Left lobe of liver (tissue), 2 donors: Measurements from ENCODE around the gene ZNF891. TPM values are rescaled to one million over a fixed set of nuclear protein-coding genes. Genes with fewer than 3 reads are reported as not detected.

ENCODE experiments used
- ATAC-seq: fragments of 200-7000 bp; cut with Tn5 transposase; one replicate; pipeline ENCODE4 v1.9.1; 2020; ENCODE audit warnings: mild to moderate bottlenecking, moderate library complexity
- DNase-seq: peaks from one replicate; pipeline ENCODE4 v3.0.0-alpha.2; 2020; ENCODE audit warnings: low spot score
- total RNA-seq: library from RNA; stranded (reverse); gene quantifications from one replicate; pipeline ENCODE4 v1.2.1, GENCODE V29; 2021
- donor health status: DM: no; HTN: no; CAD: no; lungs with moderate emphysema.
- donor health status: DM: no; HTN: yes; CAD: no.

The ZNF891 gene
- 0.78 TPM for total RNA-seq

- peak; percentile 95 for ATAC-seq
- peak; percentile 97 for DNase-seq
Measured at GRCh38 chr12:133130038-133130807, at the start of gene ZNF891, which contains the start of gene ZNF10. Gene ZNF891 (minus strand): TSS chr12:133130274. CDS start chr12:133121918, 8,356 bp downstream. Gene ZNF10 (plus strand): TSS chr12:133130627. CDS start chr12:133144493, 13,866 bp downstream.

- no peak for ATAC-seq
- no peak for DNase-seq
Measured at GRCh38 chr12:133174901-133175300, 44.8 kb upstream of the ZNF891 start.

GRCh38 chr12:133172491-133172890 lies 42.4 kb upstream of the ZNF891 start:
- DNase-seq (no peak), ATAC-seq (no peak)

- DNase-seq (no peak), ATAC-seq (no peak)
Measured at GRCh38 chr12:133165776-133166175, 35.7 kb upstream of the ZNF891 start.

GRCh38 chr12:133156125-133156690 lies 26.1 kb upstream of the ZNF891 start:
- ATAC-seq, result no peak
- DNase-seq, result no peak

- DNase-seq (no peak), ATAC-seq (no peak)
Measured at GRCh38 chr12:133145981-133146380, 15.9 kb upstream of the ZNF891 start.

- no peak for ATAC-seq
- DNase-seq, result no peak
Measured at GRCh38 chr12:133135747-133136146, 5.7 kb upstream of the ZNF891 start.

- DNase-seq (peak; percentile 54), ATAC-seq (peak; percentile 9)
Measured at GRCh38 chr12:133130808-133131128, 694 bp upstream of the ZNF891 start.

GRCh38 chr12:133129368-133130037 lies 571 bp downstream of the ZNF891 start:
- DNase-seq, result no peak

GRCh38 chr12:133124674-133125073 lies 5.4 kb downstream of the ZNF891 start:
- ATAC-seq, result no peak
- no peak for DNase-seq

More at GRCh38 chr12:133129368-133130037, 571 bp downstream of the ZNF891 start:
- ATAC-seq, result peak; percentile 34

GRCh38 chr12:133120385-133121191 lies 9.5 kb downstream of the ZNF891 start:
- ATAC-seq, result no peak
- DNase-seq, result no peak

- ATAC-seq, result no peak
Measured at GRCh38 chr12:133108150-133108549, 21.9 kb downstream of the ZNF891 start.

GRCh38 chr12:133107121-133107520 lies 23.0 kb downstream of the ZNF891 start:
- ATAC-seq, result no peak
- no peak for DNase-seq

More at GRCh38 chr12:133108150-133108549, 21.9 kb downstream of the ZNF891 start:
- DNase-seq, result no peak

GRCh38 chr12:133106253-133106652 lies 23.8 kb downstream of the ZNF891 start:
- ATAC-seq (no peak), DNase-seq (no peak)

- DNase-seq (no peak), ATAC-seq (no peak)
Measured at GRCh38 chr12:133105620-133106019, 24.5 kb downstream of the ZNF891 start.

GRCh38 chr12:133083345-133083744 lies 46.7 kb downstream of the ZNF891 start:
- DNase-seq (no peak), ATAC-seq (no peak)

- ATAC-seq, result no peak
- no peak for DNase-seq
Measured at GRCh38 chr12:133081159-133081780, 48.8 kb downstream of the ZNF891 start.

GRCh38 chr12:133080368-133081158 lies 49.5 kb downstream of the ZNF891 start, which contains the start of gene ZNF140:
Gene ZNF140 (plus strand): TSS chr12:133080923. CDS start chr12:133081321, 398 bp downstream.
- ATAC-seq (peak; percentile 80), DNase-seq (peak; percentile 97)

- DNase-seq, result peak; percentile 100
- peak; percentile 89 for ATAC-seq
Measured at GRCh38 chr12:133080026-133080367, 50.1 kb downstream of the ZNF891 start.

- DNase-seq, result no peak
- no peak for ATAC-seq
Measured at GRCh38 chr12:133073836-133074235, 56.2 kb downstream of the ZNF891 start.
